GM20431 (cell line): ENCODE data around the gene FXYD1.
"Not testable (repeated sequence)": the region's sequence is repeated elsewhere in the genome, so short reads cannot be mapped to it uniquely, and the experiment has no call there.

Source experiments
- in situ Hi-C: fragments of 300-500 bp; cut with MseI, MboI; formaldehyde crosslinking; loops from one replicate; pipeline ENCODE4 v1.15.0; 2020; ENCODE audit warnings: low sequenced_read_pairs; ENCODE audit not compliant: unreplicated experiment

FXYD1 gene

DNA sequence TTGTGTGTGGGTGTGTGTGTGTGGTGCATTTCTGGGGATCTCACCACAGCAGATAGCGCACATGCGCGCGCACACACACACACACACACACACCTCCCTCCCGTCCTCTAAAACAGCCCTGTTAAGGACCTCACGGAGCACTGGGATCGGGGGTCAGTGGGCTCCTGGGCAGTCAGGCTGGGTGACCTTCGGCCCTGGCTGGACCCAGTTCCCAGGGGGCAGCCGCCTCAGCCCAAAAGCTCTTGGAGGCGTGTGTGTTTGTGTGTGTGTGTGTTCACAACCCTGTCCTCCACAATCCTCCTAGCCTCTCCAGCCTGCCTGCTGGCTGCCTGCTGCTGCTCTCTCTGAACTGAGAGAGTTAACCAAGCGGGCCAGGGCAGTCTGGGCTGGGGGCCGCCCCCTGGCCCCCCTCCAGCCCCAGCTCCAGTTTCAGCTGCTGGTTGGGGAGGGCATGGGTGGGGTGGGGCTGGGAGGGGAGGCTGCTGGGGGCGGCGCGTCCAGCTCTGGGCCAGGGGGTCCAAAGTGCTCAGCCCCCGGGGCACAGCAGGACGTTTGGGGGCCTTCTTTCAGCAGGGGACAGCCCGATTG is at the start of gene FXYD1:
FXYD1 (plus strand) TSS at position 520 of the 588 bp plus-strand sequence. CDS start 1,256 bp downstream, outside the sequence.
- in situ Hi-C loops, result no loop called here

DNA sequence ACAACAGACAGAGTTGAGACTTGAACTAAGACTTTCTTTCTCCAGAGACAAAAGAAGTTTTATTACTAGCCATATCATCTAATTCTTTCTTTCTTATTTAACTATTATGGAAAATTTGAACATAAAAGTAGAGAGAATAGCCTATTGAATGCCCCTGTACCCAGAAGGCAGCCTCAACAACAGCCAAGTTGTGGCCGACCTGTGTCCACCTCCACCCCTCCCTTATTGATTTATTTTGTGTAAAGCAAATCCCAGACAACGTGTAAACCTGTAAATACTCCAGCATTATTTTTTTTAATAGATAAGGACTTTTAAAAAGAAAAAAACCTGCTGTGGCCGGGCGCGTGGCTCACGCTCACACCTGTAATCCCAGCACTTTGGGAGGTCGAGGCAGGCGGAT is 49.1 kb upstream of the FXYD1 start:
- in situ Hi-C loops, result no loop called here

DNA sequence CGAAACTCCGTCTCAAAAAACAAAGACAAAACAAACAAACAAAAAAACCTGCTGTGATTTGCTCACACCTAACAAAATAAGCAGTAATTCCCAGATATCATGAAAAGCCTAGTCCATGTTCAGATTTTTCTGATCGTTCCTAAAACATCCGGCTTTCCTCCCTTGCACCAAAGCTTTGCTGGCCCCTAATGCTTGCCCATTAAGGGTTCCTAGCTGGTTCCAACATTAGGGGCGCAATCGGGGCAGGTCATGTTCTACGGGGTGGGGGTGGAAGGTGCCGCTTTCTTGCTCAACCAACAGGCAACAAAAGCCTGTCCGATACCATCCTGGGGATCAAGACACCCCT is 48.5 kb upstream of the FXYD1 start:
- in situ Hi-C loops, result no loop called here

DNA sequence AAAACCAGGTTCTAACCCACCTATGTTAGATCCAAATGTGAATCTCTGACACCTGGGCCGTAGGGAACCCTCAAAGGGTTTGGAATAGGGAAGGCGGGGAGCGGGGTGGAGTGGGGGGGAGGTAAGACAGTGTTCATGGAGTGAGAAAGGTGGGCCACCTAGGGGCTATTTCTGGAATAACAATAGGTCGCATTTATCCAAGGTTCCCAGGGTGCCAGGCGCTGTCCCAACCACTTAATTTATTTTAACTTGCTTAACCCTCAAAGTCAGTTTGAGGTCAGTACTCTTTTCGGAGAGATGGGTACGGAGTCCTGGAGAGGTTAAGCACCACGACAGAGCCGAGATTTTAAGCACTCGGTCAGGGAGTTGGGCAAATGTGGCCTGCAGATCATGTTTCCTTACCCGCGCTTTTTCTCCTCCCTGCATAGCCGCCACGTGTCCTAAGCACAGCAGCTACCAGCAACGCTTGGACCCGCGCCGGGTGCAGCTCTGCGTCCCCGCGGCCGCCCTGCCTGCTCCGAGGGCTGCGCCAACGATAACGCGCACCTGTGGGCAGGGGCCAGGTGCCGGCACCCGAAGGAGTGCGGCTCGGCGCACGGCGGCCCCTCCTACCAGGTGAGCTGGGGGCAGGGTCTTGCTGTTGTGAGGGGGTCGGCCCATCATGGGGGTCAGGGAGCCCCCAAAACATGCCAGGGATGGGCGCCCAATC is 48.0 kb upstream of the FXYD1 start:
- in situ Hi-C loops, result no loop called here

DNA sequence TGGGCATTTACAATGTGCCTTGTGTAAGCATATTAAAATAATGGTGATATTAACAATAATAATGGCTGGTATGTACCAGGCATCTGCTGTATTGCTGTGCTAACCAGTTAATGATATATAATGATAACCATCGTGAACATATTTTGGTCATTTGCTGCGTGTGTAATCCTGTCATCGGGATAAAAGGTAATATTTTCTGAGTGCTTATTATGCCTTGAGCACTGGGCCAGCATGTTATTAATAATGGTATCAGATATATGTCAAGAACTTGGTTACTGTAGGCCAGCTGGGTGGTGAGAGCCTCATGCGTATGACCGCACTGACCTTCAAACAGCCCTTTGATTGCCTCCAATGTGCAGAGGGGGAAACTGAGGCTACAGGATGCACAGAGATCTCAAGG is 45.2 kb upstream of the FXYD1 start:
- in situ Hi-C loops, result no loop called here

DNA sequence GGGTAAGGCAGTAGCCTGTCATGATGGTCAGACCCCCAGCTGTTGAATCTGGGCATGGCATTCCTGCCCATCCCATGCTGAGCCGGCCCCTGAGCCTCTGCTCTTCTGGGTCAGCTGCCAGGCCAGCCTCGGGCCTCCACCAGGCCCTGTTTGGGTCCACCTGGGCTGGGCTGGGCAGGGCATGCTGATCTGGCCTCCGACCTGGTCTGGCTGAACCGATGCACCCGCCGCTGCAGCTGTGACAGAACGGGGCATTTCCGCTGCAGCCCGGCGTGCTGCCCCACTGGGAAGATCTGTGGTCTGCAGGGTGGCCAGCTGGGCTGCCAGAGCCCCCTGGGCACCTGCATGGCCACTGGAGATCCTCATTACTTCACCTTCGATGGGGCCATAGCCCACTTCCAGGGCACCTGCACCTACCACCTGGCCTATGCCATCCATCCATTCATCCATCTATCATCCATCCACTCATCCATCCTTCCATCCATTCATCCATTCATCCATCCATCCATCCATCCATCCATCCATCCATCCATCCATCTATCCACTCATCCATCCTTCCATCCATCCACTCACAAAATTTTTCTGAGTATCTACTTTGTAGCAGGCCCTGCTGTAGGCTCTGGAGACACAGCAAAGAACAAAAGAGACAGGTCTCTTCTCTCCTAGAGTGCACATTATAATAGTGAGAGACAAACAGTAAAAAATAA is 44.5 kb upstream of the FXYD1 start:
- in situ Hi-C loops, result no loop called here

DNA sequence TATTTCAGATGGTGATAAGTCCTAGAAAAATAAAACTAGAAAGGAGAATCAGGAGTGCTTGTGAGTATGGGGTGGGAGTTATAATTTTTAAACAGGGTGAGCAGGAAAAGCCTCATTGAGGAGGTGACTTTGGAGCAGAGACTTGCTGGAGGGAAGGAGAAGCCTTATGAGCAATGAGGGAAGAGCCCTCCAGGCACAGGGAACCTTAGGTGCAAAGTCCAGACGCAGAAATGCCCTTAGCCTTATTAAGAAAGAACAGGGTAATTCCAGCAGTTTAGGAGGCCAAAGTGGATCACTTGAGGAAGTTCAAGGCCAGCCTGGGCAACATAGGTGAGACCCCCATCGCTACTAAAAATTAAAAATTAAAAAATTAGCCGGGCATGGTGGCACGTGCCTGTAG is 44.0 kb upstream of the FXYD1 start:
- in situ Hi-C loops, result no loop called here

DNA sequence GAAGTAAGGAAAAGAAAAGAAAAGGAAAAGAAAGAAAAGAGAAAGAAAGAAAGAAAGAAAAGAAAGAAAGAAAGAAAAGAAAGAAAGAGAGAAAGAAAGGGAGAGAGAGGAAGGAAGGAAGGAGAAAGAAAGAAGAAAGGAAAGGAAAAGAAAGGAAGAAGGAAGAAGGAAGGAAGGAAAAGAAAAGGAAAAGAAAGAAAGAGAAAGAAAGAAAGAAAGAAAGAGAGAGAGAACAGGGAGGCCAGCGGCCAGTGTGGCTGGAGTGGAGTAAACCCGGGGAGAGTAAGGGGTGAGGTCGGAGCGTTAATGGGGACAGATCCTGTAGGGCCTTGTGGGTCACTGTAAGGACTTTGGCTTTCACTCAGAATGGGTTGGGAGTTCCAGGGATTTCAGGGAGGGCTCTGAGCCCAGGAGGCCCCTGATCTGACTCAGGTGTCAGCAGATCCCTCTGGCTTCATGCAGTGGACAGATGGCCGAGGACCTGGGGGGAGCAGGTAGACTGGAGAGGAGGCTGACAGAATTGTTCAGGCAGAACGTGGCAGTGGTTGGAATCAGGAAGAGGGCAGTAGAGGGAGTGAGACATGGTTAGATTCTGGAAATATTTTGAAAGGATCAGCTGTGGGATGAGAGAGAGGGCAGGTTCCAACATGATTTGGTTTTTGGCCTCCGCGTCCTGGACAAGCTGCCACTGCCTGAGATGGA is 42.8 kb upstream of the FXYD1 start:
- in situ Hi-C loops, result no loop called here

DNA sequence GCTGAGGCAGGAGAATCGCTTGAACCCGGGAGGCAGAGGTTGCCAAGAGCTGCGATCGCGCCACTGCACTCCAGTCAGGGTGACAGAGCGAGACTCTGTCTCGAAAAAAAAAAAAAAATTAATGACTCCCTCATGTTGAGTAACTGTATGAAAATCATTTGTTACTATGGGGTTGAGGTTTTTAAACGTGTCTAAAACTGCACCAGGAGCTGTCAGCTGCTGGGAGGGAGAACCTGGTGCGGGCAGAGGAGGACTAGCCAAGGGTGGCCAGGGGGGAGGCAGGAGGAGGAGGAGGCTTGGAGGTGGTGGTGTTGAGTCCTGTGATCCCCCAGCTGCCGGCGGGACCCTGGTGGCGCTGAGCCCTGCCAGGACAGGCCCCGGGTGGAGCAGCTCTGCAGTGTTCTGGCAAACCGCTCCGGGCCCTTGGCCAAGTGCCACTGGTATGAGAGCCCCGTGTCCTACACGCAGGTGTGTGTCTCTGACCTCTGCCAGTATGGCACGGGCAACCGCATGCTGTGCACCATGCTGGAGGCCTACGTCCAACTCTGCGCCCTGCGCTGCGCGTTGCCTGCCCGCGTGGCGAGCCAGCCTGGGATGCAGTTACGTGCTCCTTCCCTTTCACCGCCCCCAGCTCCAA is 40.1 kb upstream of the FXYD1 start:
- in situ Hi-C loops, result no loop called here

DNA sequence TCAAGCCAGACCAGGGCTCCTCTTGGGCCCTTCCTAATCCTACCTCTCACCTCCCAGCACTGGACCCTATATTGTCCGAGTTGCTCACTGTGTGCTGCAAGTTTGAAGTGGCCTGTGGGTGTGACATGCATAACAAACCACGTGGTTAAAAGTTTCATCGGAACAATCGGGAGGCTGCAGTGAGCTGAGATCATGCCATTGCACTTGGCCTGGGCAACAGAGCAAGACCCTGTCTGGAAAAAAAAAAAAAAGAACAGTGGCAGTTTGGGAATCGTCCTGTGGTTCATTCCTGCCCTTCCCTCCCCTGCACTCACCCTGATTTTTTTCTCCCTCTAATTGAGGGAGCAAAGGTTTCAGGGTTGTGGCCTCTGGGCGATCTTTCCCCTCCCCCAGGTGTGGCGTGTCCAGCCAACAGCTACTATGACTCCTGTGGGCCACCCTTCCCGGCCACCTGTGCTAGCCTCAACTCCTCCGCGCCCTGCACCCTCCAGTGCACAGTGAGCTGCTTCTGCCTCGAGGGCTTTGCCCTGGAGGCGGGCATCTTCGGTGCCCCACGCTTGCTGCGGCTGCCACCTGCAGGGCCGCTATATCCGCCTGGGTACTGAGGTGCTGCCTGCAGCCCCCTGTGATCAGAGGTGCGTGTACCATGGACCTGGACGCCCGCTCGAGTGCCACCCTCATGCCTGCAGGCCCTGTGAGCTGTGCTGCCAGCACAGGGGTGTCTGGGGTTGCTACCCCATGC is 39.3 kb upstream of the FXYD1 start:
- in situ Hi-C loops, result no loop called here

DNA sequence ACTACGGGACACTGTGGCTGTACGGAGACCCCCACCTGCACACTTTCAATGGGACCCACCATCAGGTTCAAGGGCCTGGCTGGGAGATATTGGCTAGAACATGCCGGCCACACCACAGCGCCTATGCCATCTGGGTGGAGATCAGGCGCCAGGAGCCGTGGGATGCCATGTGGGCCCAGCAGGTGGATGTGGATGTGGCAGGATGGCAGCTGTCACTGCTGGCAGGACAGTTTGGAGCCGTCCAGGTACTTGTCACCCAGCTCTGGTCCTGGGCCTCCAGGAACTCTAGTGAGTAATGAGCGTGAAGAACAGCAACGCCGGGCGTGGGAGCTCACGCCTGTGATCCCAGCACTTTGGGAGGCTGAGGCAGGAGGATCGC is 38.7 kb upstream of the FXYD1 start:
- in situ Hi-C loops, result no loop called here

DNA sequence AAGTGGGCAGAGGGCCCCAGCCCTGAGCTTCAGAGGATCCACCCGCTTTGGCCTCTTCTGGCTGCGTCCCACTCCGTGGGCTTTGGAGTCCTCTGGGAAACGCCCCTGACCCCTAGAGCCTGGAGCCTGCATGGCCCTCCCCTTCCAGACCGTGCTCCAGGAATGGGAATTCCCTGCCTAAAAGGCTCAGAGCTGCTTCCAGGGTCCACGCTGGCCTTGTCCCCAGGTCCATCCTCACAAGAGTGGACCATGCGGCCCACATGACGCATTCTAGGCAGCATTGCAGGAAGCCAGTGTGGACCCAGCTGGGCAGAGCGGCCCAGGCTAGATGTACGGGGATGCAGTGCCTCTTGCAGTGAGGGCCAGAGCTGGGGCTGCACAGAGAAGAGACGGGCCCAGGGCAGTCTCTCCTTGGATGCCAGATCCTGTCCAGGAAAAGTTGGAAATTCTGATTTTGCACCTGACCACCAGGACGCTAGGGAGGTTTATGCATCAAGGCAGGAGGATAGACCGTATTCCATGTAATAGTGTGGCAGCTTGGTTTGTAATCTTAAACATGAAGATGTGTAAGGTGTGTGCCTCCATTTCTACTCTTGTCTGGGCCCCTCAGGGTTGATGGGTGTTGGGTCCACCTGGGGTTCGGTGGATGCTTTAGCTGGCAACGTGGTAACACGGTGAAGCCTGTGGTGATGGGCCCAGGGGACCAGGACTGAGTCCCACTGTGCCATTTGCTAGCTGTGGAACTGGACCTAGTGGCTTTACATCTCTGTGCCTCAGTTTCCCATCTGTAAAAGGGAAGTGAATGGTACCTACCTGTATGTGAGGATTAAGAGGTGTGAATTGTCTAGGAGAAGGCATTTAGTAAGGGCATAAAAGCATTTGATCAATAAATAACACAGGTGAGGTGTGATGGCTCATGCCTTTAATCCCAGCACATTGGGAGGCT is 37.8 kb upstream of the FXYD1 start:
- in situ Hi-C loops, result no loop called here

DNA sequence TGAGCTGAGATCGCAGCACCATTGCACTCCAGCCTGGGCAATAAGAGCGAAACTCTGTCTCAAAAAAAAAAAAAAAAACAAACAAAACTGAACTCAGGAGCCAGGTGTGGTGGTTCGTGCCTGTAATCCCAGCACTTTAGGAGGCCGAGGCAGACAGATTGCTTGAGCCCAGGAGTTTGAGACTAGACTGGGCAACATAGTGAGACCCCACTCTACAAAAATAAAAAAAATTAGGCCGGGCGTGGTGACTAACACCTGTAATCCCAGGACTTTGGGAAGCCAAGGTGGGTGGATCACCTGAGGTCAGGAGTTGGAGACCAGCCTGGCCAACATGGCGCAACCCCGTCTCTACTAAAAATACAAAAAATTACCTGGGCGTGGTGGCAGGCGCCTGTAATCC is 36.7 kb upstream of the FXYD1 start:
- in situ Hi-C loops, result not testable (repeated sequence)

DNA sequence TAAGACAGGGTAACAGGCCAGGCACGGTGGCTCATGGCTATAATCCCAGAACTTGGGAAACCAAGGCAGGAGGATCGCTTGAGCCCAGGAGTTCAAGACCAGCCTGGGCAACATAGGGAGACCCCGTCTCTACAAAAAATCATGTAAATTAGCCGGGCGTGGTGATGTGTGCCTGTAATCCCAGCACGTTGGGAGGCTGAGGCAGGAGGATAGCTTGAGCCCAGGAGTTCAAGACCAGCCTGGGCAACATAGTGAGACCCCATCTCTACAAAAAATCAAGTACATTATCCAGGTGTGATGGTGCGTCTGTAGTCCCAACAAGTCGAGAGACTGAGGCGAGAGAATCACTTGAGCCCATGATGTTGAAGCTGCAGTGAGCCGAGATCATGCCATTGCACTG is 35.0 kb upstream of the FXYD1 start:
- in situ Hi-C loops, result not testable (repeated sequence)

DNA sequence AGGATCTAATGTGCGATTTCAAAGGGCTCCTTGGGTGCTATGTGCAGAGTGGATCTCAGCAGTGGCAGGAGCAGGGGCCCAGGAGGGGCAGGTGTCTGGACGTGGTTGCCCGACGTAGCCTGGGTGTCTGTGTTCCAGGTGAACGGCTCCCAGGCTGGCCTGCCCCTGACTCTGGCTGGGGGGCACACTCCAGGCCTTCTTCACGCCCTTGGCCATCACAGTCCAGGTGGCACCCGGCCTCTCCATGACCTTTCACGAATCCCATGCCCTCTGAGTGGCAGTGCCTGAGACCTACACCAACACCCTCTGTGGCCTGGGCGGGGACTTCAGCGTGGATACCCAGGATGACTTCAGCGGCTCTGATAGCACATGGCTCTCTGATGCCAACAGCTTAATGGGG is 34.3 kb upstream of the FXYD1 start:
- in situ Hi-C loops, result no loop called here

DNA sequence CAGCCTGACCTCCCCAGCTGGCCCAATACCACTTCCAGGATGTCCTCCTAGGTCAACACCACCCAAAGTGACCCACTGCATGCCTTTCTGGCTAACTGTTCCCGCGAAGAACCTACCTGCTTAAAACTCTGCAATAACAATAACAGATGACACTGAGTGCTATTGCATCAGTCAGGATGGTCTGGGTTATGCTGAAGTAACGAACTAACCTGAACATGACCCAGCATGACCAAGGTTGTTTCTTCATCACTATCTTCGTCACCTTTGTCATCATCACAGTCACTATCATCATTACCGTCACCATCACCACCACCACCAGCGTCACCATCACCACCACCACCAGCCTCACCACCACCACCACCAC is 33.6 kb upstream of the FXYD1 start:
- in situ Hi-C loops, result no loop called here

DNA sequence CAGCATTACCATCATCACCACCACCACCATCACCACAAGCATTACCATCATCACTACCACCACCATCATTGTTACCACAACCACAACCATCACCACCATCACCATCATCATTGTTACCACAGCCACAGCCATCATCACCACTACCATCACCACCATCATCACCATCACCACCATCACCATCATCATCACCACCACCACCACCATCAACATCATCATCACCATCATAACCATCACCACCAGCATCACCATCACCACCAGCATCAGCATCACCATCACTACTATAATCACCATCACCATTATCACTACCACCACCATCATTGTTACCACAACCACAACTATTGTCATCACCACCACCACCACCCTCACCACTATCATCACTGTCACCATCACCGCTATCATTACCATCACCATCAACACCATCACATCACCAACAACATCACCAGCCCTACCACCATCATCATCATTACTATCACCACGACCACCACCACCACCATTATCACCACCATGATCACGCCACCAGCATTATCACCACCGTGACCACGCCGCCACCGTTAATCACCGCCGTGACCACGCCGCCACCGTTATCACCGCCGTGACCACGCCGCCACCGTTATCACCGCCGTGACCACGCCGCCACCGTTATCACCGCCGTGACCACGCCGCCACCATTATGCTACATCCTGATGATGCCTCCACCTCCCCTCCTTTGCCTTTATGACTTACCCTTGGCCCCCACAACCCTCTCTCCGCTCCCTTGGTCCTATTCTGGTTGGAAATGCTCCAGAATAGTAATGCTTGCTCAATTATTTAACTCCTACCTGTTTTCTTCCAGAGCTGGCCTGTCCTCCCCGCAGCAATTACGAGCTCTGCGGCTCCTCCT is 33.0 kb upstream of the FXYD1 start:
- in situ Hi-C loops, result no loop called here

DNA sequence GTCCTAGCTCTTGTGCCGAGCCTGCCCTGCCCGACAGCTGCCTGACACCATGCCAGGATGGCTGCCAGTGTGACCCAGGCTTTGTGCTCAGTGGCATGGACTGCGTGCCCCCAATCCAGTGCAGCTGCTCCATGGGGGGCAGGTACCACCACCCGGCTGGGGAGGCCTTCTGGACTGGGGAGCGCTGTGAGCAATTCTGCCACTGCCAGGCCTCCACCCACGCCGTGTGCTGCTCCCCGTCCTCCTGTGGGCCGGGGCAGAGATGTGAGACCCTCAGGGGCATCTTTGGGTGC is 32.4 kb upstream of the FXYD1 start:
- in situ Hi-C loops, result no loop called here
